Non-pigmented ciliary epithelial cell (primary cell): ENCODE results near the gene UBL4B.
"Not testable (repeated sequence)": the region's sequence is repeated elsewhere in the genome, so short reads cannot be mapped to it uniquely, and the experiment has no call there.

Experiments used
- DNase-seq: peaks from one replicate; pipeline ENCODE4 v3.0.0-alpha.2; 2010; ENCODE audit warnings: low read depth

Gene UBL4B

DNA sequence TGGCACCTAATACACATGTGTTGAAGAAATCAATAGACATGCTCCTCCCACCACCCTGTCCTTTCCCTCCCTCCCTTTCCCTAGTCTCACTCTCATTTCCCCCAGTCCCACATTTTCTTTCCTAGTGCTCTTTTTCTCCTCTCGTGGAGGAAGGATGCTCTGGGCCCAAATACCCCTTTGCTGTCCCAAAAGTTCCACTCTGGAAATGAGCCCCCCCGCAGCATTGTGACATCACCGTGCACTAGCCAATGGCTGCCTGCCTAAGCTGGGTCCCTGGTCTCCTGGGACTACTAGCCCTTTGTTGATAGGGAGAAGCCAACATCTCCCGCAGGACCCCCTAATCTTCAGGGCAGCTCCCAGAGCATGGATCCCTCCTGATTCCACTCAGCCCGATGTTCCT, at the start of gene UBL4B:
Gene UBL4B (plus strand): TSS at position 301 of the 400 bp plus-strand sequence. CDS start 92 bp downstream, at position 393.
- no peak for DNase-seq

- DNase-seq: no peak
Observed at GRCh38 chr1:110062612-110063011, 49.6 kb upstream of the UBL4B start.

DNA sequence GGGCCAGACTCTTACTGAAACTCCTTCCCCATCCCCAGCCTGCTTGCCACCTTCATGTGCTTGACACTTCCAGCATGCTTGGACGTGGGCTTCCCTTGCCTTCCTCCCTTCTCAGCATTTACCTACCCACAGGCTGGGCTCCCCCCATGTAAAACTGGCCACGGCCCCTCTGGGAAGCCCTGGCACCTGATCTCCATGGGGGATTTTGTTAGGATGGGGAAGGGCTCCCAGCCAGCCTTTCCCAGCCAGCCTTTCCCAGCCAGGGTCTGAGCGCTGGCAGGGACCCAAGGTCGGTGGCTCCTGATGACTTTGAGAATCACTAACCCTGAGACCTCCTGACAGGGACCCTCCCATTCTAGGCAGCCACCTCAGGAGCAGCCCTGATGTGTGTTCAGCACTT, 48.5 kb upstream of the UBL4B start:
- no peak for DNase-seq

GRCh38 chr1:110064576-110065337, 47.5 kb upstream of the UBL4B start:
- DNase-seq: no peak

- no peak for DNase-seq
Observed at GRCh38 chr1:110065841-110066240, 46.4 kb upstream of the UBL4B start.

DNA sequence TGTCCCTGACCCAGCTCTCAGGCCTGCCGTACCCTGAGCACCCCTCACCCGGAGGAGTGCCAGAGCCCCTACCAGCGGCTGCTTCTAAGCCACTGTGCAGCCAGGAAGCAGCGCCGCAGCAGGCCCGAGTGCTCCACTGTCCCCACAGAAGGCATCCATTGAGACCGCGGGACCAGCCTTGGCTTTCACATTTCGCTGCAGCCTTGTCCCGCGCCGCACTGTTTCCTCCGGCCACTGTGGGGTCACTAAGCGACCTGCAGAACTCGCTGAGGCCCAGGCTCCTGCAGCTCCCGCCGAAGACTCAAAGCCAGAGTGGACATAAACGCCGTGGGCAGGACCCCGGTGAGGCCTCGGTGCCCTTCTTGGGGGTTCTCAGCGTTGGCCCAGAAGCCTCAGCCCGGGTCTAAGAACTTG, 44.8 kb upstream of the UBL4B start:
- DNase-seq: no peak

GRCh38 chr1:110067893-110068645, 44.2 kb upstream of the UBL4B start:
- no peak for DNase-seq

GRCh38 chr1:110068646-110069403, 43.4 kb upstream of the UBL4B start:
- DNase-seq: no peak

DNA sequence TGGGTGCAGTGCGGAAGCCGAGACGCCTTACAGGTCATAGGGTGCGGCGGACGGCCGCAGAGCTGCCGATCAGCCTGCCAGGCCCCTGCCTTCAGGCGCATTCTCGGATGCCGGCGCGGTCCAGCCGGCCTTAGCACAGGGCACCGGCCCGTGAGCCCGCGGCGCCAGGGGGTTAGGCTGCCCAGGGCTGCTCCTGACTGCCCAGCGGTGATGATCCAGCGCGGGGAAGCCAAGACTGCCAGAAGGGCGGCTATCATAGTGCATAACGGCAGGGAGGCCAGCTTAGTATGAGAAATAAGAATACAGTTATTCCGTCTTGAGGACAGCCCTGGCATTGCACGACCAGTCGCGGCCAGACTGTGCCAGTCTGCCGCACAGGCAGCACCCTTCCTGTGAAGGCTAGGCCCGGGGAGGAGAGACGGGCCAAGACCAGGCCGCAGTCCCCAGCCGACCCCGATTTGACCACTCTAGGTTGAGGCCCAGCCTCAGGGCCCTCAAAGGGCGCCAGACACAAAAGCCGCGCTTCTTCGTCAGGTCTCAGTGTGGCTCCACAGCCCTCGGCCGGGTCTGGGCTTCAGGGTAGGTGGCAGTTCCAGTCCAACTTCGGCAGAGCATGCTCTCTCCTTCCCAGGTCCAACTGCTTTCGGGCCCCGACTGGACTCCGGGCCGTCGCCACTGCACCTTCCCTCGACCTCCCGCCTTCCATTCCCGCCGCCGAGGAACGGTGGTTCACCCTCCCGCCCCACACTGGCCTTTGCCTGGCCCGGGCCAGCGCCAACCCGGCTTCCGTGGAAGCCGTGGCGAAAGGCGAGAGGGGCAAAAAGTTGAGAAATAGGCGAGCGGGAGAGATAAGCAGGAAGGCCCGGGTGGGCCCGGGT, 42.6 kb upstream of the UBL4B start:
- no peak for DNase-seq

GRCh38 chr1:110070282-110070669, 42.0 kb upstream of the UBL4B start:
- no peak for DNase-seq

GRCh38 chr1:110070671-110071242, 41.5 kb upstream of the UBL4B start, which contains the start of gene ALX3:
TSS of gene ALX3 (minus strand) at chr1:110070672. CDS start at chr1:110070612, 60 bp downstream.
- no peak for DNase-seq

DNA sequence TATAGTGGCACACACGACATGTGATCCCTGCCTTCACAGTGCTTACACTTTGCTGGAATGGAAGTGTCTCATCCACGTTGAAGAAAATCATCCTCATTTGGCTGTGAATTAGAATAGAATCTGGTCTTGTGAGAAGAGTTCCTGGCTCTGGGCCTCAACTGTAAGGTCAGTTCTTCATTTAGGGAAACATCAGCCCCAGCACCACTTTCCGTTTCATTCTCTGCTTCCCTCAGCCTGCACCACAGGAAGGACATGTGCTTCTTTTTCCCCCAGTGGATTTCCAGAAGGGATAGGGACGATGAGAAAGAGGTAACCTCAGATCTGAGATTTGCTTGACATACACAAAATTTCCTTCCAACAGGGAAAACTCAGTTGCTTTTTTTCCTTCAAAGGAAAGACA, 38.1 kb upstream of the UBL4B start:
- no peak for DNase-seq

- DNase-seq: no peak
Observed at GRCh38 chr1:110076789-110077500, 35.3 kb upstream of the UBL4B start.

DNA sequence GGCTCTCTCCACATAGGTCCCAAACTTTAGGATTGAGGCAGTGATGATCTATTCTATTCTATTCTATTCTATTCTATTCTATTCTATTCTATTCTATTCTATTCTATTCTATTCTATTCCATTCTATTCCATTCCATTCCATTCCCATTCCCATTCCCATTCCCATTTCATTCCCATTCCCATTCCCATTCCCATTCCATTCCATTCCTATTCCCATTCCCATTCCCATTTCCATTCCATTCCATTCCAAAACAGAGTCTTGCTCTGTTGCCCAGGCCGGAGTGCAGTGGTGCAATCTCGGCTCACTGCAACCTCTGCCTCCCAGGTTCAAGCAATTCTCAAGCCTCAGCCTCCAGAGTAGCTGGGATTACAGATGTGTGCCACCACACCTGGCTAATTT, 32.2 kb upstream of the UBL4B start:
- not testable (repeated sequence) for DNase-seq

GRCh38 chr1:110081061-110081460, 31.2 kb upstream of the UBL4B start:
- DNase-seq: no peak

- no peak for DNase-seq
Observed at GRCh38 chr1:110082477-110082876, 29.8 kb upstream of the UBL4B start.

DNA sequence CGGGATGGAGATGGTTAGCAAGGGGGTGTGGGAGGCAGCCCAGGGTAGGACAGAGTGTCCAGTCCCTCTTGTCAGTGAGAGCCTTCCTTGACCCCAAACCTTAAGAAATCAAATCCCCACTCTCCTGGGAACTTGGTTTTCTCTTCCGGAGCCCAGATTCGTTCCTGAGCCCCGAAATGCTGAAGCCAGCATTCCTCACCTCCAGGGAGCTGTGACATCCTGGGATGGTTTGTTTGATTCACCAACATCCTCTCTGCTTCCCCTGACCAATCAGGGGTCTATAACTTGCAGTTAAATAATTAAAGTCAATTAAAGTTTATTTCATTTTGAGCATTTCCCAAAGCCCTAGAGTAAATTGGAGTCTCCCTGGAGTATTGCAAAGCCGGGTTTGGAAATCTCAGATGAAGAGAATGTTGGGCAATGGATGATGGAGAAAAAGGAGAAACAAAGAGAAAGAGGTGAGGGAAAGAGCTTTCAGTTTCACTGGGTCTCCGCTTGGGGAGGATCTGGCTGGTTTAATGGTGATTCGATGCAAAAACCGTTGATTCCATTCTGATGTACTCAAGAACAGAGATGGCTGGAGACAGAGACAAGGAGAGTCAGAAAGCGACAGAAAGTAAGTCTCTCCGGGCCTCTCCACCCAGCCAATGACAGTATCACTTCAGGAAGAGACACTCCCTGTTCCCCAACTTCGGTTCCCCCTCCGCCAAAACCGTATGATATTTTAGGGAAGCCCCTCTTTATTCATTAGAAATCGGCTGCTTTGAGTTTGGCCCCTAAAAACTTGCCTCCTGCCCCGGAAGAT, 29.0 kb upstream of the UBL4B start:
- DNase-seq: no peak

- DNase-seq: no peak
Observed at GRCh38 chr1:110083866-110084226, 28.4 kb upstream of the UBL4B start.

DNA sequence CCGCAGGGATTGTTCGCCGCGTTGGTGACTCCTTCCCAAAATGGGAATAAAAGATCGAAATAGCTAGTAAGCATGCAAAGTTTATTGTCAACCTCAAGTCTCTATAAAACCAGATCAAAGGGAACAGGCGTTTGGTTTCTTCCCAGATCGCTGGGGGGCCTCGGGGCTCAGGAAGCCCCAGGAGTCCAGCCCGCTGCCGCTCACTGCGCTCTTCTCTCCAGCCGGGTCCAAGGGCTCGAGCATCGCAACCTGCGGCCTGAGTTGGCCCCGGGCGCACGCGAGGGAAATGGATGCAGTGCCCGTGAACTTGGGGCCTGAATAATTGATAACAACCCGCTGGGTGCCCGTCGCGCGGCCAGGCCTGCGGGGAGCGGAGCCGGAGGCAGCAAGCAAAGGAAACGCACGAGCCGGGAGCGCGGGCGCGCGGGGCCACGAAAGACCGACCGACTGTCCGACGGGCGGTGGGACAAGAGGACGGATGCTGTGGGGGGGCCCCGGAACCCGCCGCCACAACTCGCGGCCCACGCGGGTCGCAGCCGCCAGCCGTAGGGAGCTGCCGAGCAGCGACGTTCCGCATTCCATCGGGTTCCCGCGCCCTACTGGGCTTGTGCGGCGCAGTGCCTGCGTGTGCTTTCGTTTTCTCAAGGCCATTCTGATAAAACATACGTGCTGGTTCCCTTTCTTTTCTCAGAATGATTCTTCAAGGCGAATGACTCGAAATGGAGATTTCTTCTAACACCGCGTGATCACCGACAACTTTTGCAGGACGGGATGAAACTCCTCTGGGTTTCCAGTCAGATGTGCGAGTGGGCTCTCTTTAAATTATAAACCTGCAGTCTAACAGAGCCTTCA, 27.8 kb upstream of the UBL4B start:
- no peak for DNase-seq
